K562 (cell line): ENCODE data around the gene CFC1. TPM values are rescaled to one million over a fixed set of nuclear protein-coding genes. Genes with fewer than 3 reads are reported as not detected.
A peak's percentile ranks its signal among the peaks of the same experiment; 100 is the strongest.
"Not testable (repeated sequence)": the region's sequence is repeated elsewhere in the genome, so short reads cannot be mapped to it uniquely, and the experiment has no call there.

ENCODE experiments used
- ATAC-seq: fragments of 200-7000 bp; cut with Tn5 transposase; 3 replicates; pipeline ENCODE4 v1.9.1; 2020; ENCODE audit warnings: moderate library complexity
- BruUV-seq: library from RNA; stranded (reverse); fragments of 400-500 nt; replicated peaks from 2 replicates; lab custom pipeline; 2021; lab: Mats Ljungman, UMichigan
- CTCF ChIA-PET: fragments of 300-600 bp; formaldehyde crosslinking; extraction: SDS; loops from one replicate; lab custom pipeline; 2021; ENCODE audit warnings: low intra/inter-chr PET ratio; lab: Yijun Ruan, JAX
- POLR2A ChIA-PET: fragments of 300-600, 350-650 bp; sonication (Branson Sonifier 250); formaldehyde crosslinking; extraction: SDS; loops from one replicate; lab custom pipeline; 2021; ENCODE audit warnings: antibody characterized with exemption, inconsistent platforms; lab: Yijun Ruan, JAX
- DNase-seq, 4 experiments: peaks; one replicate each; pipeline versions ENCODE4 v3.0.0 to v3.0.0-alpha.2; 2011 to 2018; ENCODE audit warnings: low spot score in 3 of 4, mixed read lengths in 3 of 4; ENCODE audit errors: extremely low read depth in 1 of 4
- FAIRE-seq: peaks from 2 replicates; lab custom pipeline; 2011; peaks lifted over from hg19 to GRCh38; lab: Jason Lieb, UNC
- H2AFZ ChIP-seq: 2 replicates; pipeline ENCODE4 v1.6.0; 2011; ENCODE audit warnings: low read depth, low read length, control low read depth, inconsistent platforms
- H3K27ac ChIP-seq: fragments of 200-600 bp; 3 replicates; pipeline ENCODE4 v1.8.0; 2011; ENCODE audit warnings: low read depth, mild to moderate bottlenecking, control low read depth, inconsistent platforms, low read length, moderate library complexity, mixed read lengths; ENCODE audit errors: extremely low read depth
- H3K27me3 ChIP-seq, 2 experiments: fragments of 300-600 bp in 1 of 2; 2 replicates in 1 of 2; 3 replicates in 1 of 2; pipeline versions ENCODE4 v1.6.0 to v1.8.0; 2011; ENCODE audit warnings: inconsistent platforms in 2 of 2, low read length in 2 of 2, mild to moderate bottlenecking in 1 of 2, mixed read lengths in 1 of 2, moderate library complexity in 1 of 2; ENCODE audit not compliant: control insufficient read depth in 2 of 2, insufficient read depth in 2 of 2
- H3K36me3 ChIP-seq: fragments of 300-600 bp; 3 replicates; pipeline ENCODE4 v1.8.0; 2011; ENCODE audit warnings: mild to moderate bottlenecking, low read length, inconsistent platforms; ENCODE audit not compliant: control insufficient read depth, insufficient read depth
- H3K4me1 ChIP-seq, 2 experiments: fragments of 200-600 bp in 1 of 2; replicated peaks in 1 of 2; 2 replicates in 1 of 2; 3 replicates in 1 of 2; pipeline versions ENCODE4 v1.5.1 to v1.8.0; 2011; ENCODE audit warnings: inconsistent platforms in 2 of 2, low read length in 2 of 2, mild to moderate bottlenecking in 1 of 2, mixed read lengths in 1 of 2, moderate library complexity in 1 of 2; ENCODE audit not compliant: control insufficient read depth in 2 of 2, insufficient read depth in 2 of 2
- H3K4me2 ChIP-seq: 2 replicates; pipeline ENCODE4 v1.6.1; 2011; ENCODE audit warnings: low read length, control low read depth, inconsistent platforms, mixed read lengths; ENCODE audit not compliant: insufficient read depth
- H3K4me3 ChIP-seq: fragments of 200-600 bp; sonication (generic), shearing (Covaris generic); 2 replicates; pipeline ENCODE4 v1.5.1; 2016; ENCODE audit warnings: control low read depth, inconsistent platforms
- H3K79me2 ChIP-seq: fragments of 200-600 bp; 3 replicates; pipeline ENCODE4 v1.8.0; 2011; ENCODE audit warnings: low read length, inconsistent platforms; ENCODE audit not compliant: control insufficient read depth, insufficient read depth
- H3K9ac ChIP-seq, 2 experiments: 2 replicates each; pipeline versions ENCODE4 v1.6.0 to v1.6.1; 2011; ENCODE audit warnings: low read depth in 2 of 2, low read length in 2 of 2, control low read depth in 1 of 2, inconsistent platforms in 1 of 2, mild to moderate bottlenecking in 1 of 2, mixed read lengths in 1 of 2; ENCODE audit not compliant: insufficient read depth in 1 of 2
- H3K9me1 ChIP-seq: one replicate; pipeline ENCODE4 v1.6.0; 2011; ENCODE audit warnings: inconsistent platforms, mild to moderate bottlenecking, low read length, moderate library complexity; ENCODE audit not compliant: control insufficient read depth, insufficient read depth
- H3K9me3 ChIP-seq: replicated peaks from 2 replicates; pipeline ENCODE4 v1.5.1; 2011; ENCODE audit warnings: low read depth, low read length, inconsistent platforms; ENCODE audit not compliant: control insufficient read depth, insufficient read depth
- H4K20me1 ChIP-seq: replicated peaks from 2 replicates; pipeline ENCODE4 v1.6.1; 2011; ENCODE audit warnings: low read length, inconsistent platforms, mixed read lengths; ENCODE audit not compliant: control insufficient read depth, insufficient read depth
- WGBS: fragments of 100-300 bp; shearing (Covaris generic); methylation state at CpG from one replicate; pipeline ENCODE4 v1.1.6; 2016; ENCODE audit warnings: low coverage, mixed read lengths; ENCODE audit not compliant: insufficient coverage; ENCODE audit errors: missing lambda C conversion rate; 5-methylcytosine and 5-hydroxymethylcytosine counted together
- in situ Hi-C: fragments of 300-500 bp; cut with MboI; formaldehyde crosslinking; loops from 4 replicates; pipeline ENCODE4 v1.15.0; 2018; ENCODE audit warnings: inconsistent platforms, mixed read lengths
- intact Hi-C: fragments of 100-400 bp; cut with micrococcal nuclease; formaldehyde crosslinking; loops from 2 replicates; pipeline ENCODE4 v1.14.2; 2022
- polyA plus RNA-seq, 8 experiments: library from polyadenylated mRNA; depleted of rRNA in 4 of 8; stranded (reverse) in 5 of 8; unstranded in 3 of 8; fragments of >200 nt; fragmentation: Nextera tagmentation in 2 of 8; fragmentation: Illumina TruSeq in 1 of 8; extraction: Ambion mirVana in 2 of 8; extraction: Trizol in 1 of 8; gene quantifications; 2 replicates each; pipeline versions ENCODE4 v1.2.1 to v1.2.3, GENCODE V29; 2011 to 2014; ENCODE audit warnings: inconsistent platforms in 1 of 8, missing spikeins in 1 of 8
- total RNA-seq, 7 experiments: library from RNA; depleted of rRNA in 6 of 7; stranded (reverse); fragments of >200 nt in 6 of 7; fragmentation: Illumina TruSeq in 2 of 7; extraction: Trizol in 2 of 7; gene quantifications; 2 replicates each; pipeline versions ENCODE4 v1.2.1 to v1.2.3, GENCODE V29; 2011 to 2021; ENCODE audit warnings: low replicate concordance in 1 of 7

Gene CFC1
- total and polyA plus RNA-seq, 9 of the 15 experiments (the other 6 are each of a cell fraction or from before 2014, with no cell fraction given): not detected

DNA sequence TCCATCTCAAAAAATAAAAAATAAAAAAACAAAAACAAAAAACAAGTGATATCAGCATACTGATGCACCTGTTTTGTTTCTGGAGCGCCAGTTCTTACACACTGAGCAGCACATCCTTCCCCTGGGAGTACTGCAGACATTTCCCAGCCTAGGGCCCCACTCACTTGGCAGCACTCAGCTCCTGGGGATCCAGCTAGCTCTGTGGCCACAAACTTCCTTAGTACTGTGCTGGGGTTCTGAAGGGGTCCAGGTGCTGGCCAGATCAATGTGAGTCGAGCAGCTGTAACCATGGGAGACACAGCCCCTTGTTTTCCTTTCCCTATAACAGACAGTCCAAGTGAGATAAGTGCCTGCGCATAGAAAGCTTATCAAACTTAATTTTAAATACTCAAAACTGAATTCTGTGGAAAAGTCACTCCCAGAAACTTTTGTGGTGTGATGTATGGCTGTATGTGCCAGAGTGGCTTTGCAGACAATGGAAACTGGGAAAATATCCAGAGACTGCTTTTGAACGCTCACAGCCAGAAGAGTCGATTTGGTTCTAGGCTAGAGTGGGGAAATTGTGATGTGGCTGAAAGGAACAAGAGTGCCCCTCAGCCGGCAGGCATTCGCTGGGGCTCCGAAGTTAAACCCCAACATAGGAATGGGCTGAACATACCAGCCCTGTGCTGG lies 9.1 kb downstream of the CFC1 start:
- H3K9ac ChIP-seq, H3K4me2 ChIP-seq, H3K4me1 ChIP-seq, FAIRE-seq, BruUV-seq, H2AFZ ChIP-seq, intact Hi-C loops, H3K79me2 ChIP-seq, ATAC-seq, H4K20me1 ChIP-seq, H3K36me3 ChIP-seq, H3K9me3 ChIP-seq, H3K27me3 ChIP-seq, DNase-seq, H3K4me3 ChIP-seq, CTCF ChIA-PET, H3K27ac ChIP-seq, POLR2A ChIA-PET, H3K9me1 ChIP-seq: not testable (repeated sequence)
- 0% methylated on average over 5 of the region's 8 CpGs for WGBS
- in situ Hi-C loops: loop anchor here (25.0 kb wide), 1 partner anchor 203 kb away; no protein-coding TSS in a partner anchor

DNA sequence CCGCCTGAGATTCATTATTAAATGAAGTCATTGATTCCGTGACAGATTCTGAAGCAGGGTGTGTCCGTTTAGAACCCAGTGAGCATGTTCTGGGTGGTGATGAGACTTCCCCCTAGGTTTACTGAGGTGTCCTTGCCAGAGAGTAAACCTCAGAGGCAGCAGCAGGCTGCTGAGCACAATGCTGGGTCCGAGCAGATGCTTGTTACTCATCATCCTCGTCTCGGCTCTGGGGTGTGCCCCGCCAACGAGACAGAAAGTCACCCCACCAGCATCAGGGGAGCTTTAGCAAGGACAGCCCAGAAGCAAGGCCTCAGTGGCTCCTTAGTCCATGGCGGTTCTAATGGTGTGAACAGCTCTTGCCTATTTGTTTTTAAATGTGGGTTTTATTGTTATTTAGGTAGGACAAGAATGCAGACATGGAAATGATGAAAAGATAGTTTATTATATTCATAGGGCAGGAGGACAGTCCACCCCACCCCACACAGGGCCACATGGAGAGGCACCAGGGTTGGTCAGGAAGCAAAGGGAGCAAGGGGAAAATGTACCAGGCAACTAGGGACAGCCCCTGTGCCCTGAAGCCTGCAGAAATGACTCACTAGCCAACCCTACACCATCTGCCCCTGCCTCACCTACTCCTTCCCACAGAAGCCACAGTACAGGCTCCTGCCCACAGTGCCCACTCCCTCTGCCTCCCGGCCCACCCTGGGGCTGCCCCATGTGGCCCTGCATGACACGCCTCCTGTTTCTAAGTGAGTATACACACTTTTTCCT lies 10.5 kb downstream of the CFC1 start:
- H3K9me1 ChIP-seq, H3K4me3 ChIP-seq, H3K4me2 ChIP-seq, POLR2A ChIA-PET, H3K4me1 ChIP-seq, CTCF ChIA-PET, BruUV-seq, H3K9ac ChIP-seq, H3K36me3 ChIP-seq, H3K27ac ChIP-seq, intact Hi-C loops, H3K79me2 ChIP-seq, FAIRE-seq, H3K9me3 ChIP-seq, H4K20me1 ChIP-seq, H3K27me3 ChIP-seq, DNase-seq, H2AFZ ChIP-seq: not testable (repeated sequence)
- in situ Hi-C loops: loop anchor here (5.0 to 25.0 kb wide), 2 partner anchors 57 to 202 kb away; no protein-coding TSS in a partner anchor
- no CpG with 5 or more reads among the region's 11 CpGs for WGBS
- peak; percentile 18; the same call in 1 of the 3 replicates for ATAC-seq

GRCh38 chr2:130584726-130585125 lies 14.6 kb downstream of the CFC1 start:
- WGBS: 3% methylated on average over 2 of the region's 4 CpGs
- BruUV-seq, H3K27ac ChIP-seq, POLR2A ChIA-PET, CTCF ChIA-PET, H3K9me3 ChIP-seq, H3K4me1 ChIP-seq, H3K9ac ChIP-seq, H3K27me3 ChIP-seq, H3K36me3 ChIP-seq, FAIRE-seq, H4K20me1 ChIP-seq, H2AFZ ChIP-seq, H3K4me2 ChIP-seq, H3K79me2 ChIP-seq, intact Hi-C loops, H3K9me1 ChIP-seq, ATAC-seq, DNase-seq, H3K4me3 ChIP-seq: not testable (repeated sequence)
- in situ Hi-C loops: loop anchor here (5.0 to 25.0 kb wide), 2 partner anchors 52 to 197 kb away; no protein-coding TSS in a partner anchor
